ENCODE data around the gene ADRA2C.

Gene ADRA2C

GRCh38 chr4:3740256-3740655 is 25.9 kb upstream of the ADRA2C start:
- TF ChIP-seq, protein P1, sequence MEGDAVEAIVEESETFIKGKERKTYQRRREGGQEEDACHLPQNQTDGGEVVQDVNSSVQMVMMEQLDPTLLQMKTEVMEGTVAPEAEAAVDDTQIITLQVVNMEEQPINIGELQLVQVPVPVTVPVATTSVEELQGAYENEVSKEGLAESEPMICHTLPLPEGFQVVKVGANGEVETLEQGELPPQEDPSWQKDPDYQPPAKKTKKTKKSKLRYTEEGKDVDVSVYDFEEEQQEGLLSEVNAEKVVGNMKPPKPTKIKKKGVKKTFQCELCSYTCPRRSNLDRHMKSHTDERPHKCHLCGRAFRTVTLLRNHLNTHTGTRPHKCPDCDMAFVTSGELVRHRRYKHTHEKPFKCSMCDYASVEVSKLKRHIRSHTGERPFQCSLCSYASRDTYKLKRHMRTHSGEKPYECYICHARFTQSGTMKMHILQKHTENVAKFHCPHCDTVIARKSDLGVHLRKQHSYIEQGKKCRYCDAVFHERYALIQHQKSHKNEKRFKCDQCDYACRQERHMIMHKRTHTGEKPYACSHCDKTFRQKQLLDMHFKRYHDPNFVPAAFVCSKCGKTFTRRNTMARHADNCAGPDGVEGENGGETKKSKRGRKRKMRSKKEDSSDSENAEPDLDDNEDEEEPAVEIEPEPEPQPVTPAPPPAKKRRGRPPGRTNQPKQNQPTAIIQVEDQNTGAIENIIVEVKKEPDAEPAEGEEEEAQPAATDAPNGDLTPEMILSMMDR (IDR thresholded peaks at IDR 0.05; ENCODE audit: control insufficient read depth, insufficient read depth, low read depth, low read length, missing control alignments) = no peak
- no peak for DNase-seq (ENCODE audit: low read depth)
- H3K4me3 ChIP-seq (ENCODE audit: control insufficient read depth, low read depth, low read length) = no peak overlapping the region

GRCh38 chr4:3741217-3742011 is 24.8 kb upstream of the ADRA2C start:
- TF ChIP-seq, protein P1 (IDR thresholded peaks at IDR 0.05; ENCODE audit: control insufficient read depth, insufficient read depth, low read depth, low read length, missing control alignments) = no peak
- H3K4me3 ChIP-seq (ENCODE audit: control insufficient read depth, low read depth, low read length) = no peak overlapping the region
- no peak for DNase-seq (ENCODE audit: low read depth)

- H3K4me3 ChIP-seq (ENCODE audit: control insufficient read depth, low read depth, low read length) = no peak overlapping the region
- TF ChIP-seq, protein P1 (IDR thresholded peaks at IDR 0.05; ENCODE audit: control insufficient read depth, insufficient read depth, low read depth, low read length, missing control alignments) = no peak
These were observed 23.6 kb upstream of the ADRA2C start for GRCh38 chr4:3742610-3743009.

GRCh38 chr4:3744232-3744631 is 22.0 kb upstream of the ADRA2C start:
- no peak for DNase-seq (ENCODE audit: low read depth)
- no peak overlapping the region for H3K4me3 ChIP-seq (ENCODE audit: control insufficient read depth, low read depth, low read length)
- TF ChIP-seq, protein P1 (IDR thresholded peaks at IDR 0.05; ENCODE audit: control insufficient read depth, insufficient read depth, low read depth, low read length, missing control alignments) = no peak

More at GRCh38 chr4:3742610-3743009, 23.6 kb upstream of the ADRA2C start:
- no peak for DNase-seq (ENCODE audit: low read depth)

GRCh38 chr4:3744901-3745300 is 21.3 kb upstream of the ADRA2C start:
- DNase-seq (ENCODE audit: low read depth) = no peak
- TF ChIP-seq, protein P1 (IDR thresholded peaks at IDR 0.05; ENCODE audit: control insufficient read depth, insufficient read depth, low read depth, low read length, missing control alignments) = no peak
- no peak overlapping the region for H3K4me3 ChIP-seq (ENCODE audit: control insufficient read depth, low read depth, low read length)

- TF ChIP-seq, protein P1 (IDR thresholded peaks at IDR 0.05; ENCODE audit: control insufficient read depth, insufficient read depth, low read depth, low read length, missing control alignments) = no peak
- no peak for DNase-seq (ENCODE audit: low read depth)
- H3K4me3 ChIP-seq (ENCODE audit: control insufficient read depth, low read depth, low read length) = no peak overlapping the region
These were observed 20.1 kb upstream of the ADRA2C start for GRCh38 chr4:3745886-3746656.
